ENCODE measurements around the gene VGLL4. TPM values are rescaled to one million over a fixed set of nuclear protein-coding genes. Genes with fewer than 3 reads are reported as not detected.

The VGLL4 gene
- total RNA-seq, 2 donors from 2014 or later: 47.5 to 49.7 TPM

DNA sequence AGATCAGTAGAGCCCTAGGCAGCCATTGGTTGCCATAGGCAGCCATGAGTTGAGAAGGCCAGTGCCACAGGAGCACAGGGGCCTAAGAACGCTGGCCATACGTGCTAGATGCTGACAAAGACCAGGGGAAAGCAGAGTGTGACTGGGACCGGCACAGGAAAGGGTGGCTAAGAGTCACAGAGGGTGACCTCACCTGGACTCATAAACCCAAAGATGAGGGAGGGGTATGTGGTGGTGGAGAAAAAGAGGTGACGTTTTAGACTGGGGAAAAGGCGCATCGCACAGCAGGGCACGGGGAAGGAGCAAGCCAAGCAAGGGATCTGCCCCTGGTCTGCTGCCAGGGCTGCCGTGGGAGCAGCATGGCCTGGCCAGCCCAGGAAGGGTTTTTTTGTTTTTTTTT lies 122.5 kb downstream of the VGLL4 start:
- DNase-seq: no peak
- WGBS, 2 experiments (ENCODE audit: insufficient coverage in 1 of 2, insufficient read length in 1 of 2): 90 to 94% methylated on average over 2 to 8 of the region's 8 CpGs
- no peak overlapping the region for H3K9ac ChIP-seq (ENCODE audit: extremely low read depth, low read length, poor library complexity, severe bottlenecking)
- H3K4me1 Mint-ChIP-seq: peaks cover 4% of the 10 kb centered on the region
- H3K4me3 Mint-ChIP-seq: no peak overlapping the region
- no peaks in the 10 kb centered on the region for H3K4me1 ChIP-seq (ENCODE audit: control insufficient read depth, insufficient read depth, low read length)
- no peaks in the 10 kb centered on the region for H3K27me3 Mint-ChIP-seq (ENCODE audit: insufficient read depth)
- H3K27me3 ChIP-seq (ENCODE audit: control insufficient read depth, insufficient read depth, low read length, poor library complexity, severe bottlenecking): no peaks in the 10 kb centered on the region
- H3K9me3 ChIP-seq (ENCODE audit: control insufficient read depth, low read length): no peaks in the 10 kb centered on the region
- TF ChIP-seq, protein P1, sequence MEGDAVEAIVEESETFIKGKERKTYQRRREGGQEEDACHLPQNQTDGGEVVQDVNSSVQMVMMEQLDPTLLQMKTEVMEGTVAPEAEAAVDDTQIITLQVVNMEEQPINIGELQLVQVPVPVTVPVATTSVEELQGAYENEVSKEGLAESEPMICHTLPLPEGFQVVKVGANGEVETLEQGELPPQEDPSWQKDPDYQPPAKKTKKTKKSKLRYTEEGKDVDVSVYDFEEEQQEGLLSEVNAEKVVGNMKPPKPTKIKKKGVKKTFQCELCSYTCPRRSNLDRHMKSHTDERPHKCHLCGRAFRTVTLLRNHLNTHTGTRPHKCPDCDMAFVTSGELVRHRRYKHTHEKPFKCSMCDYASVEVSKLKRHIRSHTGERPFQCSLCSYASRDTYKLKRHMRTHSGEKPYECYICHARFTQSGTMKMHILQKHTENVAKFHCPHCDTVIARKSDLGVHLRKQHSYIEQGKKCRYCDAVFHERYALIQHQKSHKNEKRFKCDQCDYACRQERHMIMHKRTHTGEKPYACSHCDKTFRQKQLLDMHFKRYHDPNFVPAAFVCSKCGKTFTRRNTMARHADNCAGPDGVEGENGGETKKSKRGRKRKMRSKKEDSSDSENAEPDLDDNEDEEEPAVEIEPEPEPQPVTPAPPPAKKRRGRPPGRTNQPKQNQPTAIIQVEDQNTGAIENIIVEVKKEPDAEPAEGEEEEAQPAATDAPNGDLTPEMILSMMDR (conservative IDR thresholded peaks at IDR 0.05): no peak
- no peak overlapping the region for H3K27ac ChIP-seq (ENCODE audit: low read depth, low read length)
- H3K36me3 ChIP-seq (ENCODE audit: control insufficient read depth, insufficient read depth, low read length): no peaks in the 10 kb centered on the region
- no peak overlapping the region for H3K4me3 ChIP-seq (ENCODE audit: low read length)
- no peaks in the 10 kb centered on the region for H3K36me3 Mint-ChIP-seq (ENCODE audit: low read depth)
- H3K27ac Mint-ChIP-seq: no peak overlapping the region
- no peaks in the 10 kb centered on the region for H3K9me3 Mint-ChIP-seq

DNA sequence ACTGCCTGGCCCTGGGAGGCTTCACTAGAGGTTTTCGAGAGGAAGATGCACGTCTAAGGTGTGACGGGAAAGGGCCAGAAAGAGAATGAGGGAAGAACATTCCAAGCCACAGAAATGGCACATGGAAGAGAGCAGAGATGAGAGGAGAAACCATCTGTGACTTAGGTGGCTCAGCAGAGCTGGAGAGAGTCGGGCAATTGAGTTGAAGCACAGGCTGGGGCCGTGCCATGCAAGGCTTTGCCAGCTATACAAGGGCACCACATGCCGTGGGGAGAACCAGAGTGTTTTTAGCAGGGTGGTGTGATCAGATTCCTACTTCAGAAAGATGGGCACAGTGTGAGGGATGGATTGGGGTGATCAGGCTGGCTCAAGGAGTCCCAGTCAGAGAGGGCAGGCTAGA lies 126.1 kb downstream of the VGLL4 start:
- peaks cover 2% of the 10 kb centered on the region for H3K9me3 Mint-ChIP-seq
- Histone ChIP-seq H3K4me1 (ENCODE audit: control insufficient read depth, insufficient read depth, low read length) (no peaks in the 10 kb centered on the region), H3K9me3 (ENCODE audit: control insufficient read depth, low read length) (no peaks in the 10 kb centered on the region), H3K27me3 (ENCODE audit: control insufficient read depth, insufficient read depth, low read length, poor library complexity, severe bottlenecking) (no peaks in the 10 kb centered on the region), H3K9ac (ENCODE audit: extremely low read depth, low read length, poor library complexity, severe bottlenecking) (no peak overlapping the region), H3K4me3 (ENCODE audit: low read length) (no peak overlapping the region), H3K36me3 (ENCODE audit: control insufficient read depth, insufficient read depth, low read length) (no peaks in the 10 kb centered on the region), H3K27ac (ENCODE audit: low read depth, low read length) (no peak overlapping the region)
- no peak overlapping the region for H3K4me3 Mint-ChIP-seq
- H3K27ac Mint-ChIP-seq: no peak overlapping the region
- peaks cover 6% of the 10 kb centered on the region for H3K4me1 Mint-ChIP-seq
- no peak for DNase-seq
- no peaks in the 10 kb centered on the region for H3K27me3 Mint-ChIP-seq (ENCODE audit: insufficient read depth)
- WGBS, 2 experiments (ENCODE audit: insufficient coverage in 1 of 2, insufficient read length in 1 of 2): 94 to 95% methylated on average over 6 of the region's 6 CpGs
- peaks cover 1% of the 10 kb centered on the region for H3K36me3 Mint-ChIP-seq (ENCODE audit: low read depth)
- TF ChIP-seq, protein P1 (conservative IDR thresholded peaks at IDR 0.05): no peak

DNA sequence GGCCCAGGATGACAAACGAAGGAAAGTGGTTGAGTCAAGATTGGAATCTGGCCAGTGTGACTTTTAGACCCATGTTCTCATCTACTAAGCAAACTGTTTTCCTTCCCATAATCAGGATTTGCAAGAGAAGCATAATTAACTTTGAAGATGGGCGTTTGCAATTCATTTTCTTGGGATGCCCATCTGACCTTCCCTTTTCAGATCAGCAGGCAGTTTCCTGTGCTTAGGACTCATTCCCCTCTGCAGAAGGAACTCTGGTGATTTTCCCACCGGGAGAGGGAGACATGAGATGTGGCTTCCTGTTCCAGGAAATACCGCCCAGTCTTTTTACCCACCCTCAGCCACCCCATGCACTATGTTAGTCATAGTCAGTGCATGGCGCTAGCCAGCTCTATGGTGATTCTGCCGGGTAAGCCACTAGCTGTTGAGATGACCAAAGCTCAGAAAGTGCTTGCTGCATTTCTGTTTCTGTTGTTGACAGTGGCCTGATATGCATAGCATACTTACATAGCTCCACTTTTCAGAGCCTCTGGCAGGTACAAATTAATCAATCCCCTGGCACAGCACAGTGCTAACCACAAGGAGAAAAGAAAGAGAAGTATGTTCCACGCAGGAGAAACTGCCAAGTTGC lies 129.4 kb downstream of the VGLL4 start:
- DNase-seq: no peak
- Histone ChIP-seq H3K27me3 (ENCODE audit: control insufficient read depth, insufficient read depth, low read length, poor library complexity, severe bottlenecking) (no peaks in the 10 kb centered on the region), H3K36me3 (ENCODE audit: control insufficient read depth, insufficient read depth, low read length) (no peaks in the 10 kb centered on the region), H3K27ac (ENCODE audit: low read depth, low read length) (no peak overlapping the region), H3K9me3 (ENCODE audit: control insufficient read depth, low read length) (no peaks in the 10 kb centered on the region), H3K4me3 (ENCODE audit: low read length) (no peak overlapping the region), H3K4me1 (ENCODE audit: control insufficient read depth, insufficient read depth, low read length) (peaks cover 7% of the 10 kb centered on the region), H3K9ac (ENCODE audit: extremely low read depth, low read length, poor library complexity, severe bottlenecking) (no peak overlapping the region)
- 74 to 100% methylated on average over 2 to 7 of the region's 7 CpGs for WGBS, 2 experiments (ENCODE audit: insufficient coverage in 1 of 2, insufficient read length in 1 of 2)
- H3K27ac Mint-ChIP-seq: no peak overlapping the region
- H3K9me3 Mint-ChIP-seq: peaks cover 9% of the 10 kb centered on the region
- H3K4me1 Mint-ChIP-seq: peaks cover 20% of the 10 kb centered on the region
- peaks cover 8% of the 10 kb centered on the region for H3K36me3 Mint-ChIP-seq (ENCODE audit: low read depth)
- H3K27me3 Mint-ChIP-seq (ENCODE audit: insufficient read depth): no peaks in the 10 kb centered on the region
- no peak overlapping the region for H3K4me3 Mint-ChIP-seq
- TF ChIP-seq, protein P1 (conservative IDR thresholded peaks at IDR 0.05): no peak
